Amniotic epithelial cell (primary cell): ENCODE data around the gene NAALADL1.

ENCODE experiments used
- DNase-seq: peaks from one replicate; pipeline ENCODE4 v3.0.0-alpha.2; 2010; ENCODE audit warnings: low read depth

NAALADL1 gene, protein sequence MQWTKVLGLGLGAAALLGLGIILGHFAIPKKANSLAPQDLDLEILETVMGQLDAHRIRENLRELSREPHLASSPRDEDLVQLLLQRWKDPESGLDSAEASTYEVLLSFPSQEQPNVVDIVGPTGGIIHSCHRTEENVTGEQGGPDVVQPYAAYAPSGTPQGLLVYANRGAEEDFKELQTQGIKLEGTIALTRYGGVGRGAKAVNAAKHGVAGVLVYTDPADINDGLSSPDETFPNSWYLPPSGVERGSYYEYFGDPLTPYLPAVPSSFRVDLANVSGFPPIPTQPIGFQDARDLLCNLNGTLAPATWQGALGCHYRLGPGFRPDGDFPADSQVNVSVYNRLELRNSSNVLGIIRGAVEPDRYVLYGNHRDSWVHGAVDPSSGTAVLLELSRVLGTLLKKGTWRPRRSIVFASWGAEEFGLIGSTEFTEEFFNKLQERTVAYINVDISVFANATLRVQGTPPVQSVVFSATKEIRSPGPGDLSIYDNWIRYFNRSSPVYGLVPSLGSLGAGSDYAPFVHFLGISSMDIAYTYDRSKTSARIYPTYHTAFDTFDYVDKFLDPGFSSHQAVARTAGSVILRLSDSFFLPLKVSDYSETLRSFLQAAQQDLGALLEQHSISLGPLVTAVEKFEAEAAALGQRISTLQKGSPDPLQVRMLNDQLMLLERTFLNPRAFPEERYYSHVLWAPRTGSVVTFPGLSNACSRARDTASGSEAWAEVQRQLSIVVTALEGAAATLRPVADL

DNA sequence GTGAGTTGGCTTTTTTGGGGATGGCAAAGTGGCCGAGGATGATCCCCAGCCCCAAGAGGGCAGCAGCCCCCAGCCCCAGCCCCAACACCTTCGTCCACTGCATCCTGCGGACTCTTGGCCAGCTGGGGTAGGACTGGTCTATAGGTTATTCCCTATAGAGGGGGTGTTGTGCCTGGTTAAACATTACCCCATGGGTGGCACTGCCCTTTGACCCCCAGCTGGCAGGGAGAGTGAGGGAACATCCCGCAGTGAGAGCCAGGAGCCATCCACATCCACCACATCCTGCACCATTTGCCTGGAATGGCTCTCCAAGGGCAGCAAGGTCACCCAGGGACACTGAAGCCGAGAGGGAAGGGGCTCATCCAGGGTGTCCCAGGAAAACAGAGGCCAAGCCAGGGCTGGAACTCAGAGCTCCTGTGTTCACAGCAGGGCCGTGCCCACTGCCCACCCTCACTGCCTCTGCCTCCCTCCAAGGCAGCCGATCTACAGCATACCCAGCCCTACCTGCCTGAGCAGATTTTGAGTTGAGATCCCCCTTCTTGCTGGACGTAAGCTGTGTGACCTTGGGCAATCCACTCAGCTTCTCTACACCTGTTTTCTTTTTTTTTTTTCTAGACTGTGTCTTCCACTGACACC is at the start of gene NAALADL1:
Gene NAALADL1 (minus strand): TSS at position 135 of the 636 bp plus-strand sequence. CDS start 32 bp downstream, at position 103.
- DNase-seq, result no peak

DNA sequence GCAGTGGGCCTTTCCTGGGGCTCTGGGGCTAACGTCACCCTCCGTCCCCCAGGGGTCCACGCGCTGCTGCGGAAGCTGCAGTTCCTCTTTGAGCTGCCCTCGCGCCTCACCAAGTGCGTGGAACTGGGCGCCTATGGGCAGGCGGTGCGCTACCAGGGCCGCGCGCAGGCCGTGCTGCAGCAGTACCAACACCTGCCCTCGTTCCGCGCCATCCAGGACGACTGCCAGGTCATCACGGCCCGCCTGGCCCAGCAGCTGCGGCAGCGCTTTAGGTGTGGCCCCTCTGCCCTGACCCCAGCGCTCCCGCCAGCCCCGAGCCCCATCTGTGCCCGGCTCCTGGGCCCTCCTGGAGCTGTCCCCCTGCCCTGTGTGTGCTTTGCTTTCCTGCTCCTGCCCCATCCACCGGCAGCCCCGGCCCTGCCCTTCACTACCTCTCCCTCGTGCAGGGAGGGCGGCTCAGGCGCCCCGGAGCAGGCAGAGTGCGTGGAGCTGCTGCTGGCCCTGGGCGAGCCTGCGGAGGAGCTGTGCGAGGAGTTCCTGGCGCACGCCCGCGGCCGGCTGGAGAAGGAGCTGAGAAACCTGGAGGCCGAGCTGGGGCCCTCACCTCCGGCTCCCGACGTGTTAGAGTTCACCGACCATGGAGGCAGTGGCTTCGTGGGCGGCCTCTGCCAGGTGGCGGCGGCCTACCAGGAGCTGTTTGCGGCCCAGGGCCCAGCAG is 49.6 kb upstream of the NAALADL1 start:
- no peak for DNase-seq

DNA sequence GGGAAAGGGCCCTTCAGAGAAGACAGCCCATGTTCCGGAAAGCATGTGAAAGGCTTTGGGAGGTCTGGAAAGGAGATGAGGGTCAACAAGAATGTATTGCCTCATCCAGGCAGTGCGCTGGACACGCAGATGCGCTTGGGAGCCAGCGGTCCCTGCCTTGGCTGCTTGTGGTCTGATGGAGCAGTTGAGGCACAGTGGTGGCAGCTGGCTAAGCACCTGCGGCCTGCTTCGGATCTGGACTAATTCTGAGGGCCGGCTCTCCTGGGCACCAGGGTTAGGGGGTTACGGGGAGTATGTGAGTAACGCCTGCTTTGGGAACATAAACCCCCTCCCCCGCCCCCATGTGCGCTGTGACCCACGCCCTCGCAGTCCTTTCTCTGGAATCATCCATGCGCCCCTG is 48.7 kb upstream of the NAALADL1 start:
- no peak for DNase-seq

DNA sequence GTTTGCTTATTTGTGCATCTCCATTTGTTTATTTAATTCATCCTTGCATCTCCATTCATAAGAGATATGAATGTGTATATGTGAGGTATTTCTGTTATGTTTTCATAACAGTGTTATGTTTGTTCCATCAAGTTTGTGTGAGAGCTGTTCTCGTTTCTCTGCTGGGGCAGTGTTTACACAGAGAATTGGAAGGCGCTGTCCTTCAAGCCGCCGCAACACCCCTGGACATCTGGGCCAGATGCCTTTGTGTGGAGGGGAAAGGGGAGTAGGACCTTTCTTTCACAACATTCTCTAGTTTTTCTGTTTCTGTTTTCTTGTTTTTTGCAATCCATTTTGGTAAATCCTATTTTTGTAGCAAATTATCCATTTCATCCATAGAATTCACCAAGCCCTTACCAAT is 46.3 kb upstream of the NAALADL1 start:
- no peak for DNase-seq

DNA sequence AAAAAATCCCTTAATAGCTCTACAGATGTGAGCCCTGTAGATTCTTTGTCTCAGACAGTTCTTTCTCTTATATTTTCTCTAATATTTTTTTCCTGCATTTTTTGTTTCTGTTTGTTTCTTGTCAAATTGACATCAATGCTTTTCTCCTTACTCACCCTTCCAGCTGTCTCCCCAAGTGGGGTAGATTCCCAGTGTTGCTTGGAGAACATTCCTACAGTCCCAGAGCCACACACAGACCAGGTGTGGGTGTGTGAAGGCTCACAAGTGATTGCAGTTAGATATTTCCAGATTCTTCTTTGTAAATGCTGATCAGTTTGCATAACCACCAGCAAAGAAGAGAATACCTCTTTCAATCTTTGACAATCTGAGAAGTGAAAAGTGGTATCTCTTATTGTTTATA is 45.1 kb upstream of the NAALADL1 start:
- peak; percentile 24 for DNase-seq

DNA sequence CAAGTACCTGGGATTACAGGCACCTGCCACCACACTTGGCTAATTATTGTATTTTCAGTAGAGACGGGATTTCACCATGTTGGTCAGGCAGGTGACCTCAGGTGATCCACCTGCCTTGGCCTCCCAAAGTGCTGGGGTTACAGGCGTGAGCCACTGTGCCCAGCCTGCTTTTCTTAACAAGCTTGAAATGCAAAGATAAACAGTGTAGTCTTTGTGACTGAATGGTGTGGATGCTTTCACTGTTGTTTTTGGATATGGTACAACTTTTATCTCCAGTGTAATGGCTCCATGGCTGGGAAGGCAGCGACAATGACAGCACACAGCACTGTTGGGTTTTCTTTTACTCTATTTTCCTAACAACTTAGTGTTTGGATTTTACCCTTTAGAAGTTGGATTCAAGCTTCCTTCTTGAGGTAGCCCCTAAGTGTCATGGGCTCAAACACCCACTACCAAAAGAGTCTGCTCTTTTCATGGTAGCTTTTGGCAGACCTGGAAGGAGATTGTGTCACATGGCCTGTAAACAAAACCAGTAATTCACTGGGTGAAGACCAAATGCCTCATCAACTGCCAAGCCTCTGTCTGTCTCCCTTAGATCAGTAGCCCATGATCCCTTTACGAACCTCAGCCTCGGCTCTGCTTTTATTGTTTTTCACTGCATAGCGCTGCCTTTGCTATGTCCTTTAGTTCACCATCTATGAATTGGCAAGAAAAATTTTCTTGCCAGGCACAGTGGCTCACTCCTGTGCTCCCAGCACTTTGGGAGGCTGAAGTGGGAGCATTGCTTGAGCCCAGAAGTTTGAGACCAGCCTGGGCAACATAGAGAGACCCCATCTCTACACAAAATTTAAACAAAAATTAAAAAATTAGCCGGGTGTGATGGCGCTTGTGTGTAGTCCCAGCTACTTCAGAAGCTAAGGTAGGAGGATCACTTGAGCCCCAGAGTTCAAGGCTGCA is 44.1 kb upstream of the NAALADL1 start:
- no peak for DNase-seq

DNA sequence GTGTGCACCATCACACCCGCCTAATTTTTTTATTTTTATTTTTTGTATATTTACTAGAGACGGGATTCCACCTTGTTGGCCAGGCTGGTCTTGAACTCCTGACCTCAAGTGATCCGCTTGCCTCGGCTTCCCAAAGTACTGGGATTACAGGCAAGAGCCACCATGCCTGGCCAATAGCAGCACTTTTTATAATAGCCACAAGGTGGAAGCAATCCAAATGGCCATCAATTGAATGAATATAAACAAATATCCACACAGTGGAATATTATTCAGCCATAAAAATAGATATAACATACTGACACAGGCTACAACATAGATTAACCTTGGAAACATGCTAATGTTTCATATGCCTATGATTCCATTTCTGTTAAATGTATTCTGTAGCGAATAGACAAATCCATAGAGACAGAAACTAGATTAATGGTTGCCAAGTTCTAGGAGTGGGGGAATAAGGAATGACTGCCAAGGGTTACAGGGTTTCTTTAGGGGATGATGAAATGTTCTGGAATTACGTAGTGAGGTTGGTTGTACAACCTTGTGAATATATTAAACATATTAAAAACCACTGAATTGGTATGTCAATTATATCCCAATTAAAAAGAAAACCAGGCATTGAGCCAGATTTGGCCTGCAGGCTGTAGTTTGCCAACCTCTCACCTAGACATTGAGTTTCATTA is 42.5 kb upstream of the NAALADL1 start:
- no peak for DNase-seq

DNA sequence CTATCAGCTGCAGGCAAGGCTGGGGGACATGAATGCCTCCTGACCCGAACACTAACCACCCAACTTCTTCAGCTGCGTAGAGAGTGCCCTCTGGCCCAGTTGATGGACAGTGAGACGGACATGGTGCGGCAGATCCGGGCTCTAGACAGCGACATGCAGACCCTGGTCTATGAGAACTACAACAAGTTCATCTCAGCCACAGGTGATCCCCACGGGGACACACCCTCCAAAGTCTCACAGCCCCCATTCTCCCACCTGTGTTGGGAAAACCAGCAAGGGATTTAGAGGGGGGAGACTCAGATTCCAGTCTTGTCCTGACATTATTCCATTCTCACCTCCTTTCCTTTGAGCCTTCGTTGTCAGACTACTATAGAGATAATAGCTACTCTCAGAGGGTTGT is 38.6 kb upstream of the NAALADL1 start:
- no peak for DNase-seq

DNA sequence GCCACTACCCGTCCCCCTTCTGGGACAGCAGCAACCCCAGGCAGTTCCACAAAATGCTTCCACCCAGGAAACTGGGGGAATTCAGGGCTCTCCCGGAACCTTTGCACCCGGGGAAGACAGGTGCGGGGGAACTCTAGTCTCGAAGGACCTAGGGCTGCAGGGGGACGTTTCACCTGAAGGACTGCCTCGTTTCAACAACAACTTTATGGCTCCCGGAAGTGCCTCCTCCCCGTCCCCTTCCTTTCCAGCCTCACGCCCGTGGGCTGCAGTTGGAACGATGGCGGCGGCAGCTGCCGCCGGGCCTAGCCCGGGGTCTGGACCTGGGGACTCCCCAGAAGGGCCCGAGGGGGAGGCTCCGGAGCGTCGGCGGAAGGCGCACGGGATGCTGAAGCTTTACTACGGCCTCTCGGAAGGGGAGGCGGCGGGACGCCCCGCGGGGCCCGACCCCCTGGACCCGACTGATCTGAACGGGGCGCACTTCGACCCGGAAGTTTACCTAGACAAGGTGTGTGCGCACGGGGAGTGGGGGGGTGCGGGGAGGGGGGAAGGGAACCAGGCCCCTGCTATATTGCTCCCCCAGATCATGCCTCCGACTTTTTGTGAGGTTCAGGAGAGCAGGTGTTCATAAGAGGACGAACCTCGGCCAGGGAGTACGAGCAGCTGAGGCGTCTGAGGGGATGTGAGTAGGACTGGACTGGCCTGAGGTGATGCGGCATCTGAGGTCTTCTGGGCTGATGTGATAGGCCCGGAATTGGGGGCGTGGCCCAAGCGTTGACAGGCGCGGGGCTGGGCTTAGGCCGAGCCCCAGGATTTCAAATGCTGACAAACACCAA is 37.8 kb upstream of the NAALADL1 start, which contains the start of gene VPS51:
Gene VPS51 (plus strand): TSS at position 241 of the 833 bp plus-strand sequence. CDS start 37 bp downstream, at position 278.
- peak; percentile 94 for DNase-seq

DNA sequence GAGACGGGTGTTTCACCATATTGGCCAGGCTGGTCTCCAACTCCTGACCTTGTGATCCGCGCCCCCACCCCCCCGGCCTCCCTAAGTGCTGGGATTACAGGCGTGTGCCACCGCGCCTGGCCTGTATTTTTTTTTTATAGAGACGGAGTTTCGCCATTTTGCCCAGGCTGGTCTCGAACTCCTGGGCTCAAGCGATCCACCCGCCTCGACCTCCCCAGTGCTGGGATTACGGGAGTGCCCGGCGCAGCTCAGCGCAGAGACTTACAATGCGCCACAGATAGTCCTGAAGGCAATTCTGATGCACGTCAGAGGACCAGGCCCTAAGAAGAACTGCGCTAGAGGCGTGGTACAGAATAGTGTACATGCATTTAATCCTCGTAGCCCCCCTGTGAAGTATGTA is 37.1 kb upstream of the NAALADL1 start:
- DNase-seq, result no peak

DNA sequence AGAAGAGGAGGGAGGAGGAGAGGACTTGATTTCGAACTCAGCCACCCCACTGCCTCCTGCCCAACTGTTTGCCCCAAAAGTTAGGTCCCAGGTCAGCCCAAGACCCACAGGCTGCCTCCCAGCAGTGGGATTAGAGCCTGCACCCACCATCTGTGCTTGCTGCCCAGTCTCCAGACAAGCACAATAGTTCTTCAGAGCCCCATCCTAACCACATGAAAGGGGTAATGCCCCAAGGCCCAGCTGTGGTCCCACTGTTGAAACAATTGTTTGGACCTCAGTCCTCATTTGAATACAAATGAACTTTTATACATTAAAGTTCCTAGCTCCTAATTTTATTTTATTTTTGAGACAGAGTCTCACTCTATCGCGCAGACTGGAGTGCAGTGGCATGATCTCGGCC is 32.3 kb upstream of the NAALADL1 start:
- DNase-seq, result no peak

DNA sequence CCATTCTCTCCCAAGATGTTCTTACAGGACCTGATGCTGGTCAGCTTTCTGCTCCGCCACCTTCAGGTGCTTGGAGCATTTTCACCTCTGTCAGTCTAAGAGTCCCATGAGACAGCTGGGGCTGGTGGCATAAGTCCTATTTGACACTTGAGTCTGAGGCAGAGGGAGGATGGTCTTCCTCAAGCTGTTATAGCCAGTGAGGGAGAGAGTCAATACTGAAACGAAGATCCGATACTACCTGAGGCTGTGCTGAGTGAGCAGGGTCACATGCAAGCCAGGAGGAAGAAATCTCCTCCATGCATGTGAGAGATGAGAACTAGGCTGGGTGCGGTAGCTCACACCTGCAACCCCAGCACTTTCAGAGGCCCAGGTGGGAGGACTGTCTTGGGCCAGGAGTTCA is 31.3 kb upstream of the NAALADL1 start:
- DNase-seq, result no peak

DNA sequence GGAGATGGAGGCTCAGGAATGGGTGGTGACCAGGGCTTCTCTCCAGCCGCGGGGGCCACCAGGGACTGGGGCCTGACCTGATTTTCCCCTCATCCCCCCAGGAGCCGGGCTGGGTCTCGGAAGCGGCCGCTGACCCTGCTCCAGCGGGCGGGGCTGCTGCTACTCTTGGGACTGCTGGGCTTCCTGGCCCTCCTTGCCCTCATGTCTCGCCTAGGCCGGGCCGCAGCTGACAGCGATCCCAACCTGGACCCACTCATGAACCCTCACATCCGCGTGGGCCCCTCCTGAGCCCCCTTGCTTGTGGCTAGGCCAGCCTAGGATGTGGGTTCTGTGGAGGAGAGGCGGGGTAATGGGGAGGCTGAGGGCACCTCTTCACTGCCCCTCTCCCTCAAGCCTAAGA is 29.5 kb upstream of the NAALADL1 start:
- no peak for DNase-seq

DNA sequence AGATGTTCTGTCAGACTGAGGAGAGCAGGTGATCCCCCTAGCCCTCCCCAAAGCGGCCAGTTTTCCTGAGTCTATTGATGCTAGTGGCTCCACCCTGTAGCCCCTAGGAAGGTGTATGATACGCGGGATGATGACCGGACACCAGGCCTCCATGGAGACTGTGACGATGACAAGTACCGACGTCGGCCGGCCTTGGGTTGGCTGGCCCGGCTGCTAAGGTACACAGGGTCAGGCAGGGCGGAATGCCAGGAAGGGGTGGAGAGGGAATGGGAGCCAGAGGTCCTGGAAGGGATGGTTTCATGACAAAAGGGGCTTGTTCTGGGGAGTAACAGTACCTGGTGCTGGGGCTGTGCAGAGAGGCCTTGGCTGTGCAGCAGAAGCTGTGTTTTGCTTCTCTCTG is 28.9 kb upstream of the NAALADL1 start:
- DNase-seq, result no peak

DNA sequence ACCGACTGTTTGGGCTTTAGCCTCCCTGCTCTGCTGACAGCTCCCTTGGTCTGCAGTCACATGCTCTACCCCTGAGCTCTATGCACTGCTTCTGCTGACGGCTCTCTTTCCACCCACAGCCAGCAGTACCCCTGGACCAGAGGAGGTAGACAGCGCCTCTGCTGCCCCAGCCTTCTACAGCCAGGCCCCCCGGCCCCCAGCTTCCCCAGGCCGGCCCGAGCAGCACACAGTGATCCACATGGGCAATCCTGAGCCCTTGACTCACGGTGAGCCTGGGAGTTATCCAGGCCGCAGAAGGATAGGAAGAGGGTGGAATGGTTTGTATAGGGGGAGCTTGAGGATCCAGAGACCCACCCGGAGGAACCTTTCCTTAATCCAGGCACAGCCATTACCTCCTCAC is 28.5 kb upstream of the NAALADL1 start:
- DNase-seq, result no peak

DNA sequence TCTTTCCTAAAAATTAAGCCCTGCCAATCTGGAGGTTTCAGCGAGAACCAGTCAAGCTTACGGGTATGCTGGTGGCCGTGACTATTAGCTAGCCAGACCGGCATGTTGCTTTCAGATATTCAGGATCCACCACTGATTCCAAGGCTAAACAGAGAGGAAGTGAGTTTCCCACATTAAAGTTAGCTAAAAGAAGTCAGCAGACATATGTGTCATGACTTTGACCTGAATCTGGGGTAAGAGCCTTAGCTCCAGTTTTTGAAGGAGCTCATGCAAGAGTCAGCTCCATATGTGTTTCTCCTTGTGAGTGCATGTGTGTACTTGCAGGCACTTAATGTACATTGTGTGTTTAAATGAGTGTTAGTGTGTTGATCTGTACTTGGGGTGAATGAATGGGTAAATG is 27.1 kb upstream of the NAALADL1 start:
- DNase-seq, result no peak

DNA sequence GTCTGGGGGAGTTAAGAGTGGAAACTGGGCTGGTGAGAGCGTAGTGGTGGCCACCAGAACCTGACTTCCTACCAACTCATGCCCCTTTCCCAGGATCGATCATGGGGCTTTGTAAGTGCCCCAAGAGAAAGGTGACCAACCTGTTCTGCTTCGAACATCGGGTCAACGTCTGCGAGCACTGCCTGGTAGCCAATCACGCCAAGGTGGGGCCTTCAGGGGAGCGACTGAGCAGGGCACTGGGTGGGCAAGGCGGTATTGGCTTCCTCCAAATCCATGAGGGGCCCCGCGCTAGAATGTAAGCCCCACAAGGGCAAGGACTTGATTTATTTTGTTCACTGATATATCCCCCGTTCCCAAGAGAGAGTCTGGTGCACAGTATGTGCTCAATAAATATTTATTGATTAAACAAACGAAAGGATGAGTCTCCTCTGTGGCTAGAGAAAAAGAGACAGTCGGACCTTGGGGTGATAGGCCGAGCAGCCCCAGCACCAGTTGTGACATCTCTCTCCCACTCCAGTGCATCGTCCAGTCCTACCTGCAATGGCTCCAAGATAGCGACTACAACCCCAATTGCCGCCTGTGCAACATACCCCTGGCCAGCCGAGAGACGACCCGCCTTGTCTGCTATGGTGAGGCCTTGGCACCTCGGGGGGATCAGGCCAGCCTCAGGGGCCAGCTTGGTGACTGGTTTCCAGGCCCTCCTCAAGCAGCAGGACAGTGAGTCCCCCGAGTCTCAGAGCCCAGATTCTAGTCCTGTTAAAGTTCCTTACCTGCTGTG is 26.4 kb upstream of the NAALADL1 start:
- no peak for DNase-seq

DNA sequence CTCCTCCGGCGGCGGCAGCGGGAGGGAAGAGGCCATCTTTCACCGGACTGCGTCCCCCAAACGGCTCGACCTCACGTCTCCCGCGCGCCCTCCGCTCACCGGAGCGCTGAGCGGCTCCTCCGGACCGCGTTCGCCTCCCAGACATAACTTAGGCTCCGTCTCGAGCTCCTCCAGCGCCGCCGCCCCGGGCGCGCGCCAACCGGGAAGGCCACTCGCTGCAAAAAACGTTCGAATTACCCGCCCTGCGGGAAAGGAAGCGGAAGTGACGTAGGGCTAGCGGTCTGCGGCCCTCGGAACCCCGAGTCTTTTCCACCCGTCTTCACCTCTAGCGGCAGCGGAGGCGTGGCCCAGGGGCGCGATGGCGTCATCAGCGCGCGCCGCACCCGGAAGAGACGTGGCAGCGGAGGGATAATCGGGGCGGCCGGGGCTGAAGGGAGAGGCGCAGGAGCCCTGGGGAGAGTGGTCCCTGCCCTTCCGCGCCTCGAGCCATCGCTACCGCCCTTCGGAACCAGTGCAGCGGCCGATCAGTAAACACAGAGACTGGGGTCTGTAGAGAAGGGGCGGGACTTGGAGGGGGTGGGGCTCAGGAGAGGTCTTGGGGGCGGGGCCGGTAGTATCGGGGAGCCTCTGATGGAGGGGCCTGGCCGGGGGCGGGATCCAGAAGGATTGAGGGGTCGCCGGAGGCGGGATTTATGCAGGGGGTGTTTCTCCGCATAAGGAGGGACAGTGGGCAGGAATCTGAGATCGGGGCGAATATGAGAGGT is 25.7 kb upstream of the NAALADL1 start, which contains the start of the genes CDCA5 and ZFPL1:
Gene CDCA5 (minus strand): TSS at position 207 of the 764 bp plus-strand sequence. CDS start 62 bp downstream, at position 145.
Gene ZFPL1 (plus strand): TSS at position 389 of the 764 bp plus-strand sequence. CDS start 477 bp downstream, outside the sequence.
- DNase-seq, result peak; percentile 90
